CD4-positive, alpha-beta memory T cell (primary cell): ENCODE data around the gene MTMR8. TPM values are rescaled to one million over a fixed set of nuclear protein-coding genes. Genes with fewer than 3 reads are reported as not detected.

Experiments
- CTCF ChIA-PET: fragments of 350-600 bp; sonication (Branson Sonifier 250); formaldehyde crosslinking; loops from one replicate; lab custom pipeline; 2021; ENCODE audit warnings: inconsistent platforms; ENCODE audit not compliant: partially characterized antibody; lab: Charles Lee
- POLR2A ChIA-PET: fragments of 350-600 bp; sonication (Branson Sonifier 250); formaldehyde crosslinking; loops from one replicate; lab custom pipeline; 2021; ENCODE audit not compliant: partially characterized antibody; lab: Charles Lee
- DNase-seq, 5 donors: peaks; one replicate each; pipeline versions ENCODE4 v3.0.0 to v3.0.0-alpha.2; 2020 to 2022; ENCODE audit warnings: mixed read lengths in 1 of 5
- H3K27ac ChIP-seq: one replicate; pipeline ENCODE4 v1.7.0; 2013; ENCODE audit warnings: low read depth, low read length
- H3K27me3 ChIP-seq: 2 replicates; pipeline ENCODE4 v1.7.0; 2013; ENCODE audit warnings: mild to moderate bottlenecking, low read length, moderate library complexity; ENCODE audit not compliant: insufficient read depth
- H3K36me3 ChIP-seq: 2 replicates; pipeline ENCODE4 v1.7.0; 2013; ENCODE audit warnings: mild to moderate bottlenecking, low read length, moderate library complexity; ENCODE audit not compliant: insufficient read depth
- H3K4me1 ChIP-seq: 2 replicates; pipeline ENCODE4 v1.7.0; 2013; ENCODE audit warnings: mild to moderate bottlenecking, low read length, moderate library complexity; ENCODE audit not compliant: insufficient read depth
- H3K4me3 ChIP-seq, 2 donors: one replicate each; pipeline ENCODE4 v1.7.0; 2013; ENCODE audit warnings: low read length in 2 of 2, mild to moderate bottlenecking in 1 of 2
- H3K9me3 ChIP-seq, 2 donors: one replicate each; pipeline ENCODE4 v1.7.0; 2013; ENCODE audit warnings: low read length in 2 of 2, control low read depth in 1 of 2; ENCODE audit not compliant: control insufficient read depth in 1 of 2
- H3K27ac Mint-ChIP-seq, 7 donors: one replicate each; pipeline ENCODE4 v1.8.0; 2020 to 2021; ENCODE audit warnings: mixed read lengths in 7 of 7, mild to moderate bottlenecking in 6 of 7, inconsistent platforms in 3 of 7, moderate library complexity in 3 of 7
- H3K27me3 Mint-ChIP-seq, 2 donors: one replicate each; pipeline ENCODE4 v1.8.0; 2020 to 2021; ENCODE audit warnings: mixed read lengths in 2 of 2
- H3K36me3 Mint-ChIP-seq, 2 donors: one replicate each; pipeline ENCODE4 v1.8.0; 2020 to 2021; ENCODE audit warnings: mixed read lengths in 2 of 2, inconsistent platforms in 1 of 2, mild to moderate bottlenecking in 1 of 2
- H3K4me1 Mint-ChIP-seq, 4 donors: one replicate each; pipeline ENCODE4 v1.8.0; 2020 to 2021; ENCODE audit warnings: mixed read lengths in 4 of 4, mild to moderate bottlenecking in 1 of 4
- H3K4me3 Mint-ChIP-seq, 8 donors: one replicate each; pipeline ENCODE4 v1.8.0; 2020 to 2021; ENCODE audit warnings: mixed read lengths in 8 of 8, mild to moderate bottlenecking in 7 of 8, moderate library complexity in 6 of 8, inconsistent platforms in 3 of 8
- H3K9me3 Mint-ChIP-seq, 8 donors: one replicate each; pipeline ENCODE4 v1.8.0; 2020 to 2021; ENCODE audit warnings: mixed read lengths in 8 of 8, mild to moderate bottlenecking in 5 of 8, inconsistent platforms in 3 of 8, moderate library complexity in 1 of 8
- intact Hi-C: fragments of 100-400 bp; cut with micrococcal nuclease; formaldehyde crosslinking; loops from one replicate; pipeline ENCODE4 v1.15.1; 2023
- polyA plus RNA-seq, 2 donors: library from polyadenylated mRNA; unstranded; fragments of 300-500 nt; fragmentation: Illumina TruSeq; gene quantifications; one replicate each; pipeline ENCODE4 v1.2.3, GENCODE V29; 2021
- total RNA-seq, 2 experiments: library from RNA; stranded (reverse); gene quantifications; one replicate each; pipeline ENCODE4 v1.2.3, GENCODE V29; 2021

MTMR8 gene
- total and polyA plus RNA-seq, 4 experiments from 2014 or later: 4.7 to 8.3 (median 7.4) TPM

- Mint-ChIP-seq H3K36me3 (peaks cover 31 to 36% of the 10 kb centered on the region in 2 donors), H3K4me3 (no peak overlapping the region), H3K9me3 (peaks cover 0 to 74% (median 39%) of the 10 kb centered on the region in 8 donors), H3K27me3 (no peaks in the 10 kb centered on the region), H3K4me1 (peaks cover 0 to 7% (median 1%) of the 10 kb centered on the region in 4 donors), H3K27ac (no peak overlapping the region)
- CTCF ChIA-PET: no interaction called here
- intact Hi-C loops: no loop called here
- H3K4me1 ChIP-seq: no peaks in the 10 kb centered on the region
- POLR2A ChIA-PET: no interaction called here
- H3K9me3 ChIP-seq: peaks cover 0 to 3% of the 10 kb centered on the region in 2 donors
- H3K27ac ChIP-seq: no peak overlapping the region
- no peaks in the 10 kb centered on the region for H3K36me3 ChIP-seq
- no peaks in the 10 kb centered on the region for H3K27me3 ChIP-seq
- H3K4me3 ChIP-seq: no peak overlapping the region
- no peak for DNase-seq
Measured at GRCh38 chrX:64377753-64378152, 17.5 kb downstream of the MTMR8 start.

GRCh38 chrX:64352081-64352480, 43.2 kb downstream of the MTMR8 start:
- ChIA-PET CTCF (no interaction called here), POLR2A (no interaction called here)
- intact Hi-C loops: no loop called here
- DNase-seq: no peak
- Mint-ChIP-seq H3K4me1 (peaks cover 0 to 2% (median 0%) of the 10 kb centered on the region in 4 donors), H3K36me3 (peaks cover 50 to 67% of the 10 kb centered on the region in 2 donors), H3K27me3 (no peaks in the 10 kb centered on the region), H3K9me3 (no peaks in the 10 kb centered on the region), H3K27ac (no peak overlapping the region), H3K4me3 (no peak overlapping the region)
- Histone ChIP-seq H3K36me3 (peaks cover 4% of the 10 kb centered on the region), H3K27ac (no peak overlapping the region), H3K4me3 (no peak overlapping the region), H3K27me3 (no peaks in the 10 kb centered on the region), H3K9me3 (no peaks in the 10 kb centered on the region), H3K4me1 (no peaks in the 10 kb centered on the region)

DNA sequence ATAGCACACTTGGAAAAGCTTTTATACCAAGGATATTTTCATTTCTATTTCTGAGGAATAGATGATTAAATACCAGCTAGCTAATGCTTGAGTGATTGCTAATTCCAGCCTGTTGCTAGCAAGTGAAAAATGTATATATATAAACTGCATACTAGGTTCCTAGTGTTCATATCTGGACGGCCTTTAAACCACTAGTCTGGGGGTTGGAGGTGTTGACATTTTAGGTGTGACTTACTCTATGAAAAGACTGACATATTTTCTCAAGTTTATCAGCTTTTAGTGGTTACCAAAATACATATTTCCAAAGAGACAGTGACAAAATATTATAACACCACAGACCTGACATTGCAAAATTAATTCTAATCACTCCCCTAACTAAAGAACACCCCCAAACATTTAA, 44.7 kb downstream of the MTMR8 start:
- H3K9me3 Mint-ChIP-seq: no peaks in the 10 kb centered on the region
- no peak overlapping the region for H3K4me3 ChIP-seq
- intact Hi-C loops: no loop called here
- no peaks in the 10 kb centered on the region for H3K4me1 ChIP-seq
- POLR2A ChIA-PET: no interaction called here
- H3K27ac Mint-ChIP-seq: no peak overlapping the region
- DNase-seq: no peak
- H3K36me3 ChIP-seq: peaks cover 4% of the 10 kb centered on the region
- no peaks in the 10 kb centered on the region for H3K27me3 ChIP-seq
- H3K27ac ChIP-seq: no peak overlapping the region
- CTCF ChIA-PET: no interaction called here
- peaks cover 38 to 63% of the 10 kb centered on the region in 2 donors for H3K36me3 Mint-ChIP-seq
- H3K9me3 ChIP-seq: no peaks in the 10 kb centered on the region
- no peaks in the 10 kb centered on the region for H3K27me3 Mint-ChIP-seq
- peaks cover 0 to 2% (median 0%) of the 10 kb centered on the region in 4 donors for H3K4me1 Mint-ChIP-seq
- H3K4me3 Mint-ChIP-seq: no peak overlapping the region

DNA sequence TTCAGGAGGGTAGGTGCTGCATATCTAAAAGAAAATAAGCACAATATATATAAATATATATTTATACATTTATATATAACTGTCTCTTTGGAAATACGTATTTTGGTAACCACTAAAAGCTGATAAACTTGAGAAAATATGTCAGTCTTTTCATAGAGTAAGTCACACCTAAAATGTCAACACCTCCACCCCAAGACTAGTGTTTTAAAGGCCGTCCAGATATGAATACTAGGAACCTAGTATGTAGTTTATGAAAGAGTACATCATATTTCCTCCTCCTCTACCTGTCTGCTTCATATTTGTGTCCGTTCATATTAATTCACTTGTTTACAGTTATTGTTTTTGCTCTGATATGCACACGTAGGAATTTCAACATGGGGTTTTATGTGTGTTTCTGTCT, 45.2 kb downstream of the MTMR8 start:
- POLR2A ChIA-PET: no interaction called here
- intact Hi-C loops: no loop called here
- H3K27ac ChIP-seq: no peak overlapping the region
- no peaks in the 10 kb centered on the region for H3K9me3 ChIP-seq
- no peaks in the 10 kb centered on the region for H3K27me3 Mint-ChIP-seq
- no peak overlapping the region for H3K4me3 Mint-ChIP-seq
- no peak for DNase-seq
- no peaks in the 10 kb centered on the region for H3K27me3 ChIP-seq
- peaks cover 35 to 60% of the 10 kb centered on the region in 2 donors for H3K36me3 Mint-ChIP-seq
- CTCF ChIA-PET: no interaction called here
- no peak overlapping the region for H3K4me3 ChIP-seq
- H3K4me1 Mint-ChIP-seq: peaks cover 0 to 2% (median 0%) of the 10 kb centered on the region in 4 donors
- no peak overlapping the region for H3K27ac Mint-ChIP-seq
- no peaks in the 10 kb centered on the region for H3K4me1 ChIP-seq
- H3K36me3 ChIP-seq: peaks cover 4% of the 10 kb centered on the region
- no peaks in the 10 kb centered on the region for H3K9me3 Mint-ChIP-seq

- no peaks in the 10 kb centered on the region for H3K4me1 Mint-ChIP-seq
- H3K9me3 Mint-ChIP-seq: no peaks in the 10 kb centered on the region
- H3K4me1 ChIP-seq: no peaks in the 10 kb centered on the region
- ChIA-PET CTCF (no interaction called here), POLR2A (no interaction called here)
- H3K27ac Mint-ChIP-seq: no peak overlapping the region
- no peak for DNase-seq
- no peaks in the 10 kb centered on the region for H3K27me3 ChIP-seq
- no peaks in the 10 kb centered on the region for H3K27me3 Mint-ChIP-seq
- H3K36me3 ChIP-seq: no peaks in the 10 kb centered on the region
- H3K36me3 Mint-ChIP-seq: peaks cover 14 to 30% of the 10 kb centered on the region in 2 donors
- no peak overlapping the region for H3K27ac ChIP-seq
- H3K4me3 Mint-ChIP-seq: no peak overlapping the region
- intact Hi-C loops: no loop called here
- no peak overlapping the region for H3K4me3 ChIP-seq
- H3K9me3 ChIP-seq: no peaks in the 10 kb centered on the region
Measured at GRCh38 chrX:64342811-64343210, 52.4 kb downstream of the MTMR8 start.

GRCh38 chrX:64338296-64338695, 57.0 kb downstream of the MTMR8 start:
- no peak overlapping the region for H3K4me3 ChIP-seq
- no peak overlapping the region for H3K27ac ChIP-seq
- H3K4me1 ChIP-seq: no peaks in the 10 kb centered on the region
- Mint-ChIP-seq H3K4me1 (no peaks in the 10 kb centered on the region), H3K9me3 (no peaks in the 10 kb centered on the region), H3K27me3 (no peaks in the 10 kb centered on the region), H3K4me3 (no peak overlapping the region), H3K27ac (no peak overlapping the region), H3K36me3 (peaks cover 8 to 15% of the 10 kb centered on the region in 2 donors)
- intact Hi-C loops: no loop called here
- POLR2A ChIA-PET: no interaction called here
- H3K9me3 ChIP-seq: no peaks in the 10 kb centered on the region
- CTCF ChIA-PET: no interaction called here
- no peak for DNase-seq
- H3K27me3 ChIP-seq: no peaks in the 10 kb centered on the region
- no peaks in the 10 kb centered on the region for H3K36me3 ChIP-seq

DNA sequence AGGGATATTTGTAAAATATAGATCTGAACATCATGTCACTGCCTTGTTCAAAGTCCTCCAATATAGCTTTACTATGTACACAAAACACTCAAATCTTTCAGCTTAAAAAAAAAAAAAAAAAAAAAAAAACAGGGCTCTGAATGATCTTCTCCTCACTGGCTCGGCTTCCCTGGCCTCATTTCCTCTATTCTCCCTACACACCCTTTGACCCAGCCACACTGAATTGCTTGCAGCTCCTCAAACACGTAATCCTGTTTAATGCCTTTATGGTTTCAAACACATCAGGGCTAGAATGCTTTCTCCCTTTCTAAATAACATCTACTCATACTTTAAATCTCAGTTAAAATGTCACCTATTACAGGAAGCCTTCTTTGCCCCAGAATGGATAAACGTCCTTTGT, 60.8 kb downstream of the MTMR8 start:
- Mint-ChIP-seq H3K4me1 (no peaks in the 10 kb centered on the region), H3K9me3 (no peaks in the 10 kb centered on the region), H3K27me3 (no peaks in the 10 kb centered on the region), H3K4me3 (no peak overlapping the region), H3K36me3 (peaks cover 12 to 29% of the 10 kb centered on the region in 2 donors), H3K27ac (no peak overlapping the region)
- CTCF ChIA-PET: no interaction called here
- Histone ChIP-seq H3K27ac (no peak overlapping the region), H3K4me3 (no peak overlapping the region), H3K9me3 (no peaks in the 10 kb centered on the region), H3K4me1 (no peaks in the 10 kb centered on the region), H3K36me3 (no peaks in the 10 kb centered on the region), H3K27me3 (no peaks in the 10 kb centered on the region)
- DNase-seq: no peak
- POLR2A ChIA-PET: no interaction called here
- intact Hi-C loops: no loop called here

- Mint-ChIP-seq H3K36me3 (peaks cover 43 to 56% of the 10 kb centered on the region in 2 donors), H3K27ac (no peak overlapping the region)
- POLR2A ChIA-PET: no interaction called here
Measured at GRCh38 chrX:64330284-64330683, 65.0 kb downstream of the MTMR8 start.

More at GRCh38 chrX:64330284-64330683, 65.0 kb downstream of the MTMR8 start:
- Histone ChIP-seq H3K9me3 (no peaks in the 10 kb centered on the region), H3K4me3 (no peak overlapping the region), H3K4me1 (no peaks in the 10 kb centered on the region), H3K36me3 (no peaks in the 10 kb centered on the region), H3K27ac (no peak overlapping the region), H3K27me3 (no peaks in the 10 kb centered on the region)
- Mint-ChIP-seq H3K27me3 (no peaks in the 10 kb centered on the region), H3K4me1 (no peaks in the 10 kb centered on the region), H3K4me3 (no peak overlapping the region), H3K9me3 (peaks cover 0 to 7% (median 1%) of the 10 kb centered on the region in 8 donors)
- CTCF ChIA-PET: no interaction called here
- DNase-seq: no peak
- intact Hi-C loops: no loop called here
